GM23248 (cell line): Measurements from ENCODE around the gene ZMYND11. TPM values are rescaled to one million over a fixed set of nuclear protein-coding genes. Genes with fewer than 3 reads are reported as not detected.
A peak's percentile ranks its signal among the peaks of the same experiment; 100 is the strongest.

Source experiments
- DNase-seq: peaks from one replicate; pipeline ENCODE4 v3.0.0-alpha.2; 2015
- H2AFZ ChIP-seq: fragments of 200-600 bp; sonication (generic); 2 replicates; pipeline ENCODE4 v1.6.1; 2016; ENCODE audit warnings: antibody characterized with exemption
- H3F3A ChIP-seq: fragments of 200-600 bp; sonication (generic); 2 replicates; pipeline ENCODE4 v1.6.1; 2016; ENCODE audit warnings: mild to moderate bottlenecking, antibody characterized with exemption, mixed run types; ENCODE audit not compliant: insufficient read depth
- H3K27ac ChIP-seq: fragments of 200-600 bp; sonication (generic); 2 replicates; pipeline ENCODE4 v1.5.1; 2016; ENCODE audit warnings: mild to moderate bottlenecking
- H3K27me3 ChIP-seq: fragments of 200-600 bp; sonication (generic); replicated peaks from 2 replicates; pipeline ENCODE4 v1.6.1; 2016; ENCODE audit warnings: mild to moderate bottlenecking; ENCODE audit not compliant: insufficient read depth
- H3K36me3 ChIP-seq: fragments of 200-600 bp; sonication (generic); 2 replicates; pipeline ENCODE4 v1.6.1; 2016; ENCODE audit warnings: low read depth, mild to moderate bottlenecking
- H3K4me1 ChIP-seq: fragments of 200-600 bp; sonication (generic); 2 replicates; pipeline ENCODE4 v1.6.1; 2016; ENCODE audit warnings: mild to moderate bottlenecking; ENCODE audit not compliant: insufficient read depth
- H3K4me2 ChIP-seq: fragments of 200-600 bp; sonication (generic); one replicate; pipeline ENCODE4 v1.6.1; 2016; ENCODE audit warnings: mild to moderate bottlenecking; ENCODE audit not compliant: unreplicated experiment
- H3K4me3 ChIP-seq: fragments of 200-600 bp; sonication (generic); 2 replicates; pipeline ENCODE4 v1.5.1; 2016; ENCODE audit warnings: mild to moderate bottlenecking
- H3K79me2 ChIP-seq: fragments of 200-600 bp; sonication (generic); 2 replicates; pipeline ENCODE4 v1.6.1; 2016; ENCODE audit warnings: mild to moderate bottlenecking; ENCODE audit not compliant: insufficient read depth
- H3K9ac ChIP-seq: fragments of 200-600 bp; sonication (generic); 2 replicates; pipeline ENCODE4 v1.6.1; 2016; ENCODE audit warnings: mild to moderate bottlenecking
- H3K9me2 ChIP-seq: fragments of 200-600 bp; sonication (generic); 2 replicates; pipeline ENCODE4 v1.6.1; 2016; ENCODE audit warnings: mixed run types, mild to moderate bottlenecking, moderate library complexity; ENCODE audit not compliant: insufficient read depth
- H3K9me3 ChIP-seq: fragments of 200-600 bp; sonication (generic); one replicate; pipeline ENCODE4 v1.6.1; 2017; ENCODE audit warnings: low read depth
- H4K20me1 ChIP-seq: fragments of 200-600 bp; sonication (generic); 2 replicates; pipeline ENCODE4 v1.6.0; 2016; ENCODE audit not compliant: insufficient read depth
- EZH2 ChIP-seq: fragments of 200-600 bp; sonication (generic); IDR thresholded peaks from 2 replicates; pipeline ENCODE4 v1.6.1; 2018; ENCODE audit warnings: antibody characterized with exemption, mild to moderate bottlenecking; ENCODE audit not compliant: insufficient read depth, poor library complexity, severe bottlenecking
- EZH2phosphoT487 ChIP-seq: fragments of 200-600 bp; sonication (generic); IDR thresholded peaks from 2 replicates; pipeline ENCODE4 v1.6.1; 2018; ENCODE audit warnings: antibody characterized with exemption, moderate library complexity, mild to moderate bottlenecking, low read depth; ENCODE audit not compliant: insufficient read depth
- WGBS, 2 experiments: methylation state at CpG; one replicate each; pipeline ENCODE4 v1.1.6; 2015 to 2017; ENCODE audit warnings: low lambda C conversion rate in 2 of 2, low coverage in 1 of 2; ENCODE audit errors: missing lambda C conversion rate in 2 of 2; 5-methylcytosine and 5-hydroxymethylcytosine counted together
- in situ Hi-C: fragments of 300-500 bp; cut with MboI; formaldehyde crosslinking; loops from 2 replicates; pipeline ENCODE4 v1.15.0; 2020
- polyA plus RNA-seq: library from polyadenylated mRNA; unstranded; fragments of >200 nt; fragmentation: Nextera tagmentation; extraction: Ambion mirVana; gene quantifications from 2 replicates; pipeline ENCODE4 v1.2.1, GENCODE V29; 2016
- total RNA-seq: library from RNA; depleted of rRNA; stranded (reverse); fragments of >200 nt; shearing (Covaris generic); gene quantifications from 2 replicates; pipeline ENCODE4 v1.2.3, GENCODE V29; 2014

Gene ZMYND11
- total and polyA plus RNA-seq, 2 experiments from 2014 or later, result 47.1 to 63.4 TPM

DNA sequence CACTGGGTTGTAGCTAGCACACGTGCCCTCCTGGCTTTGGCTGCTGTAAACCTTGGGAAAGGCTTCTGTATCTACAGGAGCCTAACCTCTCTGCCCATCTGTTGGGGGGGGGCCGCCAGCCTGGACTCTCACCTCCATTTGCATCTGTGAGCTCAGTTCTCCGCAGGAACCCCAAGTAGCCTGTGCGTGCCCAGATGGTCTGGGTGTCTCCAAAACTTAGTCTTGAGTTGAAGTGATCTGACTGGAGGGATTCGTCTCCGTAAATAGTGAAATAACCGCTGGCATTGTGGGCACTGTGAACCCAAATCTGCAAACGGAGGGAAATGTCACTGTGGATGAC is 147.9 kb downstream of the ZMYND11 start:
- TF ChIP-seq EZH2 (no peak), EZH2phosphoT487 (no peak)
- H3K27me3 ChIP-seq, result no peaks in the 10 kb centered on the region
- H3K4me3 ChIP-seq, result no peak overlapping the region
- 95 to 97% methylated on average over 8 of the region's 8 CpGs for WGBS, 2 experiments
- in situ Hi-C loops, result no loop called here
- peaks cover 7% of the 10 kb centered on the region; the same call in 1 of the 2 replicates for H3K36me3 ChIP-seq
- no peak overlapping the region for H3K9ac ChIP-seq
- no peaks in the 10 kb centered on the region for H4K20me1 ChIP-seq
- no peaks in the 10 kb centered on the region for H3K79me2 ChIP-seq
- H3K9me2 ChIP-seq, result no peaks in the 10 kb centered on the region
- peaks cover 12% of the 10 kb centered on the region for H3K4me1 ChIP-seq
- H3K9me3 ChIP-seq, result no peaks in the 10 kb centered on the region
- H3K4me2 ChIP-seq, result no peak overlapping the region
- DNase-seq, result no peak
- H3K27ac ChIP-seq, result no peak overlapping the region
- H3F3A ChIP-seq, result peaks cover 16% of the 10 kb centered on the region; the same call in 1 of the 2 replicates
- H2AFZ ChIP-seq, result no peak overlapping the region

GRCh38 chr10:283916-284356 is 148.7 kb downstream of the ZMYND11 start:
- Histone ChIP-seq H3K9me2 (no peaks in the 10 kb centered on the region), H3F3A (peaks cover 16% of the 10 kb centered on the region; the same call in 1 of the 2 replicates), H3K36me3 (peaks cover 7% of the 10 kb centered on the region; the same call in 1 of the 2 replicates), H3K4me3 (no peak overlapping the region), H4K20me1 (no peaks in the 10 kb centered on the region), H2AFZ (no peak overlapping the region), H3K4me1 (peaks cover 12% of the 10 kb centered on the region), H3K27ac (no peak overlapping the region), H3K9me3 (no peaks in the 10 kb centered on the region), H3K27me3 (no peaks in the 10 kb centered on the region), H3K4me2 (no peak overlapping the region), H3K9ac (no peak overlapping the region), H3K79me2 (no peaks in the 10 kb centered on the region)
- no peak for DNase-seq
- in situ Hi-C loops, result no loop called here
- 88 to 92% methylated on average over 7 of the region's 7 CpGs for WGBS, 2 experiments
- no peak for TF ChIP-seq EZH2
- no peak for TF ChIP-seq EZH2phosphoT487

DNA sequence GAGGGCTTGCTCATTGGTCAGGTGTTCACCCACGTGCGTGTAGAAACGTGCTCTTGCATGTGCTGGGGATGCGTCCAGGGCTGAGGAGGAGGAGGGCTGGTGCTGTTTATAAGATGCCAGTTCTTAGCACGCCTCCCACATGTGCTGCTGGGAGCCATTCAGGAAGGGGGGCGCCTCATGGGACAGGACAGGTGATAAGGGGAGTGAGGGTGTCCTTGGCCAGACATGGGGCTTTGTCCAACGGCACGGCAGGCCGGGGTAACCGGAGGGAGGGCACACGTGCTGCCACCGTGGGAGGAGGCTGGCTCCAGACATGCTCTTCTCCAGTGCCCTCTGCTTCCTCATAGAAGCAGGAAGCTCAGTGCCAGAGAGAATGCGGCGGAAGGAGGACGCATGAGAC is 150.0 kb downstream of the ZMYND11 start:
- Histone ChIP-seq H3K27me3 (no peaks in the 10 kb centered on the region), H3K4me1 (peaks cover 22% of the 10 kb centered on the region), H2AFZ (no peak overlapping the region), H4K20me1 (no peaks in the 10 kb centered on the region), H3K4me2 (no peak overlapping the region), H3K9me2 (no peaks in the 10 kb centered on the region), H3K36me3 (peaks cover 7% of the 10 kb centered on the region; the same call in 1 of the 2 replicates), H3K9me3 (no peaks in the 10 kb centered on the region), H3F3A (peaks cover 25% of the 10 kb centered on the region), H3K27ac (no peak overlapping the region), H3K79me2 (no peaks in the 10 kb centered on the region), H3K4me3 (no peak overlapping the region), H3K9ac (no peak overlapping the region)
- TF ChIP-seq EZH2phosphoT487 (no peak), EZH2 (no peak)
- 85 to 89% methylated on average over 15 of the region's 15 CpGs for WGBS, 2 experiments
- in situ Hi-C loops, result no loop called here
- DNase-seq, result no peak

DNA sequence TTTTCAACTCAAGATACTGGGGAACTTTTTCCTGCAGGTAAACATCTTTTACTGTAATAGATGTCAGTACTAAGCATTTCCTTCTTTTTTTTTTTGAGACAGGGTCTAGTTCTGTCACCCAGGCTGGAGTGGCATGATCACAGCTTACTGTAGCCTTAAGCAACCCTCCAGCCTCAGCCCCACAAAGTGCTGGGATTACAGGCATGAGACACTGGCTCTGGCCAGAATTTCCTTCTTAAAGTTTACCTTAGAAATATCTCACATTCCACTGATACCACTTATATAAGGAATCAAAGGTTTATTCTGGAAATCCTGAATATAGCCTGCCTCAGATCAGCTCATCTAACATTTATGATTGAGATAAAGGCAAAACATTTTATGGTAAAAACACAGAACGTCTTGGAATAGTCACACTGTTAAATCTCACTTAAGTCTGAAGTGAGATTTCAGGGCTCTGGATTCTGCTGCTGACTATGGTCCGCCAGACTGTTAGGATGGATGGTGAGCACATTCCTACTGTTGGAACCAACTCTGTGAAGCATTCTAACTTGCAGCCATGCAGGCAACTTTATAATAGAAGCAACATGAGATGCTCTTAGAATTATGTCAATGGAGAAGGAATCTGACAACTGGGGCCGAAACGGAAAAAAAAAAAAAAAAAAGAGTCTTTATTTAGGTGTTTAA is 151.9 kb downstream of the ZMYND11 start:
- Histone ChIP-seq H3K9me3 (no peaks in the 10 kb centered on the region), H3K4me1 (peaks cover 23% of the 10 kb centered on the region), H3K4me3 (no peak overlapping the region), H3K9me2 (no peaks in the 10 kb centered on the region), H3K36me3 (no peaks in the 10 kb centered on the region; the same call in 1 of the 2 replicates), H3K27me3 (no peaks in the 10 kb centered on the region), H3K4me2 (no peak overlapping the region), H3K27ac (no peak overlapping the region), H3K79me2 (no peaks in the 10 kb centered on the region), H3F3A (peaks cover 18% of the 10 kb centered on the region), H4K20me1 (no peaks in the 10 kb centered on the region), H3K9ac (no peak overlapping the region), H2AFZ (no peak overlapping the region)
- WGBS, 2 experiments, result 63 to 74% methylated on average over 4 of the region's 4 CpGs
- TF ChIP-seq EZH2 (no peak), EZH2phosphoT487 (no peak)
- DNase-seq, result peak; percentile 3
- in situ Hi-C loops, result no loop called here
